ENCODE data around the gene SPINT2.
A peak's percentile ranks its signal among the peaks of the same experiment; 100 is the strongest.

SPINT2 gene

DNA sequence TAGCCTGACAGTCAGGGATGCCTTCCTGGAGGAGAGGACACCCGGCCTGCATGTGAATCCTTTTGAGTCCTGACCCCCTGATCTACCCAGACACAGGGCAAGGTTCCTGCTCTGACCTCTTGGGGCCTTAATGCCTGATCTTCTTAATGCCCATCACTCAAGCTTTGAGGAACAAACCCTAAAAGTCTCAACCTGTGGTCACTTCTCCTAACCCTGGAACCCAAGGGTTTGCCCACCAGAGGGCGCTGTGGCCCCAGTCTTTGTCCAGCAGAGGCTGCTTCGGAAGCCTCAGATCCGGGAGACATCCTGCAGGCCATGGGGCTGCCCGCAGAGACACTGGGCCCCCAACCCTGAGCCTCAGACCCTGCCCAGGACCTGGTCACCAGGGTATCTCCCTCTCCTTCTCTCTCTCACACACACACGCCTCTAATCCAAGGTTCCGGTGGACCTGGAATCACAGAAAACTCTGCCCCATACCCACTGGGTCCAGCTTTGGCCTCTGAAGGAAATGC, 30.6 kb upstream of the SPINT2 start:
- Histone ChIP-seq H4K20me1 (0 out of 2 replicates have a peak, but pooled peaks cover 10% of the 10 kb centered on the region), H3K4me1 (peaks cover 10% of the 10 kb centered on the region; the same call in 1 of the 2 replicates), H3K27me3 (peaks cover 19% of the 10 kb centered on the region), H3K9ac (no peak overlapping the region), H3K4me2 (no peak overlapping the region), H3K36me3 (no peaks in the 10 kb centered on the region), H3K4me3 (no peak overlapping the region), H3K27ac (no peak overlapping the region), H3K9me3 (no peaks in the 10 kb centered on the region)
- no peak for TF ChIP-seq Cebpa-rat (IDR thresholded peaks at IDR 0.05)

DNA sequence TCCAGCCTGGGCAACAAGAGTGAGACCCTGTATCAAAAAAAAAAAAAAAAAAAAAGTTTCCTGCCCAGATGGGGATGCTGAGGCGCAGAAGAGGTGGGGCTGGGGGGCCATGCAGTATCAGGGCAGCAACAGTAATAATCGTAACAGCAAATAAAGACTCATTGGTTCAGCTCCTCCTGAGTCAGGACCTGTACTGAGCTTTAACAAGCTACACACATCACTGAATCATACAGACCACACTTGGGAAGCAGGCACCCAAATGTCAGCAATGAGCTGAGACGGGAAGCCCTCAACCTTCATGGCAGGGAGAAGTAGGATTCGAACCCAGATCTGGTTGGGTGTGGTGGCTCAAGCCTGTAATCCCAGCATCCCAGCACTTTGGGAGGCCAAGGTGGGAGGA, 29.8 kb upstream of the SPINT2 start:
- no peaks in the 10 kb centered on the region for H3K9me3 ChIP-seq
- no peak for TF ChIP-seq Cebpa-rat (IDR thresholded peaks at IDR 0.05)
- no peaks in the 10 kb centered on the region for H3K36me3 ChIP-seq
- H3K4me1 ChIP-seq: peaks cover 5% of the 10 kb centered on the region; the same call in 1 of the 2 replicates
- no peak overlapping the region for H3K4me2 ChIP-seq
- no peak overlapping the region for H3K27ac ChIP-seq
- H3K27me3 ChIP-seq: peaks cover 15% of the 10 kb centered on the region; the same call in 1 of the 2 replicates
- no peak overlapping the region for H3K4me3 ChIP-seq
- H3K9ac ChIP-seq: no peak overlapping the region
- H4K20me1 ChIP-seq: 0 out of 2 replicates have a peak, but pooled peaks cover 10% of the 10 kb centered on the region

DNA sequence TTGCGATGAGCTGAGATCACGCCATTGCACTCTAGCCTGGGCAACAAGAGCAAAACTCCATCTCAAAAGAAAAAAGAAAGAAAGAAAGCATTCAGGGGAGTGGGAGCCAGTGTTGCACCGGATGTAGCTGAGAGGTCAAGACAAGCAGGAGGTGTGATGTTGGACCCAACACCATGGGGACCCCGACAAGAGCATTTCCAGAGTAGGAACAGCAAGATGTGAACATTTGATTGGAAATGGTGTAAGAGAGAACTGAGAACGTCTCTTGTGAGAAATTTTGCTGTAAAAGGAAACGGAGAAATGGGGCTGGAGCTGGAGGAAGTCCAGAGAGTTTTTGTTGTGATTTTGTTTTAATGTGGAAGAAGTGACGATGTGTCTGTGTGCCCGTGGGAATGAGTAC, 24.6 kb upstream of the SPINT2 start:
- Histone ChIP-seq H3K4me2 (no peak overlapping the region), H3K9ac (no peak overlapping the region), H3K36me3 (no peaks in the 10 kb centered on the region), H3K4me3 (no peak overlapping the region), H3K4me1 (peaks cover 11% of the 10 kb centered on the region; the same call in 1 of the 2 replicates), H3K27me3 (no peaks in the 10 kb centered on the region), H3K9me3 (no peaks in the 10 kb centered on the region), H4K20me1 (no peaks in the 10 kb centered on the region), H3K27ac (no peak overlapping the region)
- no peak for TF ChIP-seq Cebpa-rat (IDR thresholded peaks at IDR 0.05)

DNA sequence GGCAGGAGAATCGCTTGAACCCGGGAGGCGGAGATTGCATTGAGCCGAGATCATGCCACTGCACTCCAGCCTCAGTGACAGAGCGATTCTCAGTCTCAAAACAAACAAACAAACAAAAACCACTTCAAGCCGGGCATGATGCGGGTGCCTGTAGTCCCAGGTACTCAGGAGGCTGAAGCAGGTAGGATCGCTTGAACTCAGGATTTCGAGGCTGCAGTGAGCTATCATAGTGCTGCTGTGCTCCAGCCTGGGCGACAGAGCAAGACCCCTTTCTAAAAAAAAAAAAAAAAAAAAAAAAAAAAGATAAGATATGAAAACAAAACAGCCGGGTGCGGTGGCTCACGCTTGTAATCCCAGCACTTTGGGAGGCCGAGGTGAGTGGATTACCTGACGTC, 21.1 kb upstream of the SPINT2 start:
- Histone ChIP-seq H3K4me3 (no peak overlapping the region), H3K9me3 (no peaks in the 10 kb centered on the region)
- no peak for TF ChIP-seq Cebpa-rat (IDR thresholded peaks at IDR 0.05)

DNA sequence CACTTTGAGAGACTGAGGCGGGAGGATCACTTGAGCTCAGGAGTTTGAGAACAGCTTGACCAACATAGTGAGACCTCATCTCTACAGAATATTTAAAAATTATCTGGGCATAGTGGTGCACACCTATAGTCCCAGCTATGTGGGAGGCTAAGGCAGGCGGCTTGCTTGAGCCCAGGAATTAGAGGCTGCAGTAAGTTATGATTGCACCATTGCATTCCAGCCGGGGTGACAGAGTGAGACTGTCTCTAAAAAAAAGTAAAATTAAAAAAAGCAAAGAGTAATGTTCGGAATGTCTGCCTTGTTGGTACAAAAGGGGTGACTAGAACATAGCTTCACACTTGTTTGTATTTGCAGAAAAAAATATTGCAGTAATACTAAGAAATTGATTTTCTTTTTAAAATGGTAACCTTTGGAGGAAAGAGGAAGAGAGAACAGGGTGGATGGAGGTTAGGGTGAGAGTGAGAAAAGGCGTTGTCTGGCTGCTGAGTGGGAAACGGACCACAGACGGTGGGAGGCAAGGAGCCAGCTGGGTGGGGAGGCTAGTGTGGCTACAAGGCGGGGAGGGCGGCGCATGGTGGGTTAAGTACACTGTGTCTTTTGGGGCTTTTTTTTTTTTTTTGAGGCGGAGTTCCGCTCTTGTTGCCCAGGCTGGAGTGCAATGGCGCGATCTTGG, 18.4 kb upstream of the SPINT2 start:
- H3K9me3 ChIP-seq: no peaks in the 10 kb centered on the region
- no peaks in the 10 kb centered on the region for H4K20me1 ChIP-seq
- no peak for TF ChIP-seq Cebpa-rat (IDR thresholded peaks at IDR 0.05)
- H3K36me3 ChIP-seq: peaks cover 10% of the 10 kb centered on the region
- H3K4me2 ChIP-seq: no peak overlapping the region
- H3K4me3 ChIP-seq: no peak overlapping the region
- H3K27me3 ChIP-seq: no peaks in the 10 kb centered on the region
- no peak overlapping the region for H3K9ac ChIP-seq
- H3K4me1 ChIP-seq: peaks cover 40% of the 10 kb centered on the region
- no peak overlapping the region for H3K27ac ChIP-seq

More for the DNA sequence above, 21.1 kb upstream of the SPINT2 start:
- H4K20me1 ChIP-seq: no peaks in the 10 kb centered on the region
- 0 out of 2 replicates have a peak overlapping the region, but pooled peaks have one; percentile 26 for H3K27ac ChIP-seq
- H3K9ac ChIP-seq: 0 out of 2 replicates have a peak overlapping the region, but pooled peaks have one; percentile 19
- H3K4me1 ChIP-seq: peaks cover 27% of the 10 kb centered on the region
- H3K4me2 ChIP-seq: peak overlapping the region; percentile 63
- H3K36me3 ChIP-seq: peaks cover 7% of the 10 kb centered on the region
- no peaks in the 10 kb centered on the region for H3K27me3 ChIP-seq

DNA sequence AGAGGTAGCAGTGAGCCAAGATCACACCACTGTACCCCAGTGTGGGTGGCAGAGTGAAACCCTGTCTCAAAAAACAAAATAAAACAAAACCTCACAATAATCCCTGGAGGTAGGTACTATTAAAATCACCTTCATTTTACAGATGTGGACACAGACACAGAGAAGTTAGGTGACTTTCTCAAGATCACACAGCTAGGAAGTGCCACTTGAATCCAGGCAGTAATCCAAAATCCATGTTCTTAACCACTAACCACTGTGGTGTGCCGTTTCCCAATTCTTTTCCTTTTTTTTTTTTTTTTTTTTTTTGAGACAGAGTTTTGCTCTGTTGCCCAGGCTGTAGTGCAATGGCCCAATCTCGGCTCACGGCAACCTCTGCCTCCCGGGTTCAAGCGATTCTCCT, 17.2 kb upstream of the SPINT2 start:
- no peak overlapping the region for H3K9ac ChIP-seq

DNA sequence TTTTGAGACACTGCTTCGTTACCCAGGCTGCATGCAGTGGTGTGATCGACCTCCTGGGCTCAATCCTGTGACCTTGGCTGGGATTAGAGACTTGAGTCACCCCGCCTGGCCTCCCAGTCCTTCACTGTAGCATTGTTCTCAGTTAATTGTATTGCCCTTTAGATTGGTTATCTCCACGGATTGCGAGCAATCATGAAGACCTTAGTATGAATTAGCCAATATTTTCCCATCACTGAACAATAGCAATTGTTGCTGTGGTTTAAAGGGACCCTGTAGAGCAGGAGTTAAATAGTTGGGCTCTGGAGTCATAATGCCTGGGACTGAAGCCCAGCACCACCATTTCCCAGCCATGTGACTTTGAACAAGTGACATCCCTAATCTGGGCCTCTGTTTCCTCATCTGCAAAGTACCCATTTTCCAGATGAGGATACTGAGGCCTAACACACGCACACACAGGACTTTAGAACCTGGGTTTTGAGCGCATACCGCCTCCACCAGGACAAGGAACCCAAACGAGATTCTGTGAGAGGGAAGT, 16.6 kb upstream of the SPINT2 start:
- peaks cover 10% of the 10 kb centered on the region for H3K36me3 ChIP-seq
- H3K9ac ChIP-seq: no peak overlapping the region
- H3K27me3 ChIP-seq: no peaks in the 10 kb centered on the region
- H3K4me3 ChIP-seq: no peak overlapping the region
- no peak overlapping the region for H3K4me2 ChIP-seq
- H4K20me1 ChIP-seq: no peaks in the 10 kb centered on the region
- no peaks in the 10 kb centered on the region for H3K9me3 ChIP-seq
- TF ChIP-seq Cebpa-rat (IDR thresholded peaks at IDR 0.05): no peak
- peaks cover 58% of the 10 kb centered on the region for H3K4me1 ChIP-seq
- no peak overlapping the region for H3K27ac ChIP-seq

More for the DNA sequence above, 17.2 kb upstream of the SPINT2 start:
- no peaks in the 10 kb centered on the region for H3K9me3 ChIP-seq
- H3K4me1 ChIP-seq: peaks cover 51% of the 10 kb centered on the region
- H3K27me3 ChIP-seq: no peaks in the 10 kb centered on the region
- H3K4me2 ChIP-seq: no peak overlapping the region
- no peak overlapping the region for H3K27ac ChIP-seq
- no peak for TF ChIP-seq Cebpa-rat (IDR thresholded peaks at IDR 0.05)
- H3K4me3 ChIP-seq: no peak overlapping the region
- H4K20me1 ChIP-seq: no peaks in the 10 kb centered on the region
- peaks cover 10% of the 10 kb centered on the region for H3K36me3 ChIP-seq

DNA sequence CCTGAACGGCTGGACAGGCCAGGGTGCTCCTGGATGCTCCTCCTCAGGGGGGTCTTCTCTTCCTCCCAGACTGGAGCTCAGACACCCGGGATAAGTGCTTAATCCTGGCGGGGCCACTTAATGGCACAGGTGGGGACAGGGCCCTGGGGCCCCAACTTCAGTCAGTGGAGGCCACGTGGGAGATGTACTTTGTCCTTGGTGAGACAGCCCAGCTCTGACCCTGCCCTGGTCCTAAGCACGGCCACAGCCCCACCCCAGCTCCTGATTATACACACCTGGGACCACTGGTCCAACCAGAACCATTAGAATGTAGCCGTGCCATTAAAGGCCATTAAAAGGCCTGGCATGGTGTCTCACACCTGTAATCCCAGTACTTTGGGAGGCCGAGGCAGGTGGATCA, 16.0 kb upstream of the SPINT2 start:
- H4K20me1 ChIP-seq: no peaks in the 10 kb centered on the region
- H3K27ac ChIP-seq: no peak overlapping the region
- no peak overlapping the region for H3K9ac ChIP-seq
- H3K9me3 ChIP-seq: no peaks in the 10 kb centered on the region
- peaks cover 10% of the 10 kb centered on the region for H3K36me3 ChIP-seq
- no peak overlapping the region for H3K4me2 ChIP-seq
- peaks cover 62% of the 10 kb centered on the region for H3K4me1 ChIP-seq
- no peak overlapping the region for H3K4me3 ChIP-seq
- no peaks in the 10 kb centered on the region for H3K27me3 ChIP-seq
- no peak for TF ChIP-seq Cebpa-rat (IDR thresholded peaks at IDR 0.05)

DNA sequence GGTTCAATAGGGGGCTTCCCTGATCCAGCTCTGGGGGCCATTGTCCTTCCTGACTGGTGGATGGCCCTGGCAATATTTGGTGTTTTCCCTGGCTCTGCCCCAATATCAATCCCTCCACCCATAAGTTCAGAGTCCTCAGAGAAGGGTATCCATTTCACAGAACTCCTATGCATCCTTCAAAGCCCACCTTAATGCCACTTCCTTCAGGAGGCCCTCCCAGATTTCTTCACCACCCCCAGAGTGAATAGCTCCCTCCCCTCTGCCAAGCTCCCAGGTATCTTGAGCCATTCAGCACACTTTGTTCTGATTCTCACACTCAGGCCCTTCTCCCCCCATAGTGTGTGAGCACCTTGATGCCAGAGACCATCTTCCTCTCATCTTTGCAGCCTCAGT, 13.9 kb upstream of the SPINT2 start:
- Histone ChIP-seq H3K9me3 (no peaks in the 10 kb centered on the region), H3K4me1 (peaks cover 73% of the 10 kb centered on the region), H3K36me3 (peaks cover 10% of the 10 kb centered on the region), H3K27ac (0 out of 2 replicates have a peak overlapping the region, but pooled peaks have one; percentile 85), H3K4me2 (peak overlapping the region; percentile 79), H3K9ac (no peak overlapping the region), H4K20me1 (no peaks in the 10 kb centered on the region), H3K27me3 (no peaks in the 10 kb centered on the region), H3K4me3 (no peak overlapping the region)
- TF ChIP-seq Cebpa-rat (IDR thresholded peaks at IDR 0.05): no peak
